B cell (primary cell): ENCODE measurements around the gene HS3ST3A1. TPM values are rescaled to one million over a fixed set of nuclear protein-coding genes. Genes with fewer than 3 reads are reported as not detected.

Experiments
- ATAC-seq: fragments of 200-7000 bp; cut with Tn5 transposase; one replicate; pipeline ENCODE4 v1.10.0; 2021; ENCODE audit warnings: low read depth, mild to moderate bottlenecking, moderate number of reproducible peaks, moderate library complexity
- CTCF ChIA-PET: fragments of 350-600 bp; sonication (Branson Sonifier 250); formaldehyde crosslinking; loops from one replicate; lab custom pipeline; 2021; ENCODE audit warnings: antibody characterized with exemption, inconsistent platforms; lab: Charles Lee
- POLR2A ChIA-PET: fragments of 350-600 bp; sonication (Branson Sonifier 250); formaldehyde crosslinking; loops from one replicate; lab custom pipeline; 2021; ENCODE audit warnings: antibody characterized with exemption; lab: Charles Lee
- DNase-seq: peaks from one replicate; pipeline ENCODE4 v3.0.0; 2013
- H2AFZ ChIP-seq: 2 replicates; pipeline ENCODE4 v1.6.1; 2012; ENCODE audit warnings: mild to moderate bottlenecking, low read depth, low read length; ENCODE audit not compliant: insufficient read depth, poor library complexity, severe bottlenecking
- H3K27ac ChIP-seq, 2 donors: 1 replicate in 1 of 2; 2 replicates in 1 of 2; pipeline ENCODE4 v1.5.1; 2012 to 2013; ENCODE audit warnings: low read length in 2 of 2, mild to moderate bottlenecking in 2 of 2, moderate library complexity in 1 of 2
- H3K27me3 ChIP-seq, 4 experiments: fragments of 200-600 bp in 1 of 4; sonication (generic) in 1 of 4; replicated peaks in 1 of 4; 1 replicate in 2 of 4; 2 replicates in 2 of 4; pipeline versions ENCODE4 v1.6.1 to v1.7.0; 2013 to 2016; ENCODE audit warnings: low read length in 3 of 4, mild to moderate bottlenecking in 2 of 4, mixed read lengths in 1 of 4, moderate library complexity in 1 of 4; ENCODE audit not compliant: insufficient read depth in 4 of 4, control insufficient read depth in 3 of 4; ENCODE audit errors: control extremely low read depth in 1 of 4
- H3K36me3 ChIP-seq, 2 experiments: replicated peaks in 1 of 2; 1 replicate in 1 of 2; 2 replicates in 1 of 2; pipeline versions ENCODE4 v1.6.1 to v1.7.1; 2013; ENCODE audit warnings: low read length in 1 of 2; ENCODE audit not compliant: insufficient read depth in 2 of 2, control insufficient read depth in 1 of 2; ENCODE audit errors: control extremely low read depth in 1 of 2, extremely low read depth in 1 of 2
- H3K4me1 ChIP-seq, 2 donors: fragments of 200-600 bp in 1 of 2; sonication (generic) in 1 of 2; 1 replicate in 1 of 2; 2 replicates in 1 of 2; pipeline versions ENCODE4 v1.5.1 to v1.6.1; 2013 to 2017; ENCODE audit warnings: low read length in 2 of 2; ENCODE audit not compliant: control insufficient read depth in 2 of 2, insufficient read depth in 2 of 2
- H3K4me2 ChIP-seq: replicated peaks from 2 replicates; pipeline ENCODE3; 2012; ENCODE audit warnings: mild to moderate bottlenecking, low read depth, low read length; ENCODE audit not compliant: poor library complexity, severe bottlenecking
- H3K4me3 ChIP-seq, 5 experiments: fragments of 200-600 bp in 1 of 5; sonication (generic) in 1 of 5; 1 replicate in 3 of 5; 2 replicates in 2 of 5; pipeline versions ENCODE4 v1.5.1 to v1.7.0; 2011 to 2016; ENCODE audit warnings: low read length in 4 of 5, mild to moderate bottlenecking in 4 of 5, low read depth in 2 of 5, control low read depth in 1 of 5, moderate library complexity in 1 of 5; ENCODE audit not compliant: insufficient read depth in 1 of 5; ENCODE audit errors: control extremely low read depth in 1 of 5, extremely low read depth in 1 of 5
- H3K79me2 ChIP-seq: fragments of 200-600 bp; sonication (generic); one replicate; pipeline ENCODE4 v1.6.0; 2016; ENCODE audit warnings: low read length; ENCODE audit not compliant: control insufficient read depth, insufficient read depth
- H3K9ac ChIP-seq: fragments of 200-600 bp; sonication (generic); 2 replicates; pipeline ENCODE4 v1.6.1; 2017; ENCODE audit warnings: mild to moderate bottlenecking, low read length, moderate library complexity
- H3K9me3 ChIP-seq, 3 donors: one replicate each; pipeline versions ENCODE4 v1.6.1 to v1.7.1; 2013; ENCODE audit warnings: low read length in 2 of 3; ENCODE audit not compliant: control insufficient read depth in 2 of 3, insufficient read depth in 1 of 3; ENCODE audit errors: control extremely low read depth in 1 of 3
- H4K20me1 ChIP-seq: 2 replicates; pipeline ENCODE4 v1.6.0; 2012; ENCODE audit warnings: mild to moderate bottlenecking, low read length; ENCODE audit not compliant: insufficient read depth, control insufficient read depth, poor library complexity, severe bottlenecking
- H3K27ac Mint-ChIP-seq: one replicate; pipeline ENCODE4 v1.8.0; 2021; ENCODE audit warnings: mixed read lengths
- H3K27me3 Mint-ChIP-seq: one replicate; pipeline ENCODE4 v1.8.0; 2021; ENCODE audit warnings: mixed read lengths
- H3K4me1 Mint-ChIP-seq: one replicate; pipeline ENCODE4 v1.8.0; 2021; ENCODE audit warnings: mixed read lengths
- H3K4me3 Mint-ChIP-seq: one replicate; pipeline ENCODE4 v1.8.0; 2021; ENCODE audit warnings: mixed read lengths
- H3K9me3 Mint-ChIP-seq: one replicate; pipeline ENCODE4 v1.8.0; 2022; ENCODE audit warnings: mixed read lengths; ENCODE audit not compliant: insufficient read depth
- EZH2 ChIP-seq: IDR thresholded peaks from 2 replicates; pipeline ENCODE4 v1.6.1; 2012; ENCODE audit warnings: borderline replicate concordance, low read depth, mild to moderate bottlenecking, moderate library complexity, low read length; ENCODE audit not compliant: insufficient read depth, poor library complexity, severe bottlenecking
- WGBS: methylation state at CpG from one replicate; pipeline ENCODE4 v1.1.5; 2013; ENCODE audit warnings: missing lambda C conversion rate; ENCODE audit not compliant: insufficient coverage; 5-methylcytosine and 5-hydroxymethylcytosine counted together
- intact Hi-C: fragments of 100-400 bp; cut with micrococcal nuclease; formaldehyde crosslinking; loops from one replicate; pipeline ENCODE4 v1.10.0; 2022
- polyA plus RNA-seq: library from polyadenylated mRNA; depleted of rRNA; stranded (reverse); fragments of >200 nt; gene quantifications from 2 replicates; pipeline ENCODE4 v1.2.3, GENCODE V29; 2012
- total RNA-seq, 2 donors: library from RNA; stranded (reverse); fragments of 120-200 nt in 1 of 2; gene quantifications; 1 replicate in 1 of 2; 2 replicates in 1 of 2; pipeline versions ENCODE4 v1.2.3 to v1.2.4, GENCODE V29; 2013 to 2022
- TF ChIP-seq, protein P1 (sequence below): fragments of 200-600 bp; IDR thresholded peaks from one replicate; pipeline ENCODE4 v1.8.0; 2022; ENCODE audit warnings: antibody characterized with exemption, mild to moderate bottlenecking

Gene HS3ST3A1
- total and polyA plus RNA-seq, 2 donors (not counting 1 experiment from before 2014, with no cell fraction given) = 0.17 to 0.75 TPM

GRCh38 chr17:13592427-13592826 lies 9.3 kb downstream of the HS3ST3A1 start:
- Histone ChIP-seq H3K4me1 (no peaks in the 10 kb centered on the region), H3K27ac (no peak overlapping the region), H3K9ac (no peak overlapping the region), H3K79me2 (no peaks in the 10 kb centered on the region), H3K9me3 (no peaks in the 10 kb centered on the region), H4K20me1 (no peaks in the 10 kb centered on the region), H3K4me2 (no peak overlapping the region), H2AFZ (no peak overlapping the region), H3K4me3 (no peak overlapping the region), H3K36me3 (no peaks in the 10 kb centered on the region), H3K27me3 (peaks cover 0 to 8% (median 4%) of the 10 kb centered on the region in 4 experiments)
- H3K27me3 Mint-ChIP-seq = peaks cover 32% of the 10 kb centered on the region
- ChIA-PET CTCF (interaction anchor here (2.7 to 6.9 kb wide), 2 partner anchors 710 to 1334 kb away, joined by 33 to 53 read pairs; partner anchors contain the start of gene HS3ST3B1), POLR2A (no interaction called here)
- no peak overlapping the region for H3K27ac Mint-ChIP-seq
- DNase-seq = no peak
- no peaks in the 10 kb centered on the region for H3K9me3 Mint-ChIP-seq
- no peak overlapping the region for H3K4me3 Mint-ChIP-seq
- TF ChIP-seq, protein P1, sequence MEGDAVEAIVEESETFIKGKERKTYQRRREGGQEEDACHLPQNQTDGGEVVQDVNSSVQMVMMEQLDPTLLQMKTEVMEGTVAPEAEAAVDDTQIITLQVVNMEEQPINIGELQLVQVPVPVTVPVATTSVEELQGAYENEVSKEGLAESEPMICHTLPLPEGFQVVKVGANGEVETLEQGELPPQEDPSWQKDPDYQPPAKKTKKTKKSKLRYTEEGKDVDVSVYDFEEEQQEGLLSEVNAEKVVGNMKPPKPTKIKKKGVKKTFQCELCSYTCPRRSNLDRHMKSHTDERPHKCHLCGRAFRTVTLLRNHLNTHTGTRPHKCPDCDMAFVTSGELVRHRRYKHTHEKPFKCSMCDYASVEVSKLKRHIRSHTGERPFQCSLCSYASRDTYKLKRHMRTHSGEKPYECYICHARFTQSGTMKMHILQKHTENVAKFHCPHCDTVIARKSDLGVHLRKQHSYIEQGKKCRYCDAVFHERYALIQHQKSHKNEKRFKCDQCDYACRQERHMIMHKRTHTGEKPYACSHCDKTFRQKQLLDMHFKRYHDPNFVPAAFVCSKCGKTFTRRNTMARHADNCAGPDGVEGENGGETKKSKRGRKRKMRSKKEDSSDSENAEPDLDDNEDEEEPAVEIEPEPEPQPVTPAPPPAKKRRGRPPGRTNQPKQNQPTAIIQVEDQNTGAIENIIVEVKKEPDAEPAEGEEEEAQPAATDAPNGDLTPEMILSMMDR = no peak
- intact Hi-C loops = loop anchor here (10.0 kb wide), 3 partner anchors 962 to 1622 kb away; no protein-coding TSS in a partner anchor
- H3K4me1 Mint-ChIP-seq = peaks cover 2% of the 10 kb centered on the region
- WGBS = no CpG with 5 or more reads among the region's 7 CpGs
- no peak for ATAC-seq

- Histone ChIP-seq H2AFZ (no peak overlapping the region), H3K9ac (no peak overlapping the region), H3K4me2 (no peak overlapping the region), H3K36me3 (no peaks in the 10 kb centered on the region), H3K27ac (no peak overlapping the region), H3K4me3 (no peak overlapping the region), H3K4me1 (no peaks in the 10 kb centered on the region), H4K20me1 (no peaks in the 10 kb centered on the region), H3K9me3 (no peaks in the 10 kb centered on the region), H3K27me3 (peaks cover 0 to 3% (median 1%) of the 10 kb centered on the region in 4 experiments), H3K79me2 (no peaks in the 10 kb centered on the region)
- CTCF ChIA-PET = interaction anchor here (1.5 kb wide), 1 partner anchor 1337 kb away, joined by 9 read pairs; no protein-coding TSS in a partner anchor
- WGBS = no CpG with 5 or more reads among the region's 1 CpG
- intact Hi-C loops = loop anchor here (10.0 kb wide), 3 partner anchors 964 to 1624 kb away; no protein-coding TSS in a partner anchor
- ATAC-seq = no peak
- TF ChIP-seq, protein P1 = no peak
- TF ChIP-seq EZH2 = no peak
- DNase-seq = no peak
- Mint-ChIP-seq H3K27me3 (peaks cover 22% of the 10 kb centered on the region), H3K4me1 (peaks cover 2% of the 10 kb centered on the region), H3K9me3 (no peaks in the 10 kb centered on the region), H3K27ac (no peak overlapping the region), H3K4me3 (no peak overlapping the region)
- POLR2A ChIA-PET = no interaction called here
Observed at GRCh38 chr17:13590441-13590840, 11.3 kb downstream of the HS3ST3A1 start.
